NCI-H128 (cell line): ENCODE data around the gene FAM53A.
A peak's percentile ranks its signal among the peaks of the same experiment; 100 is the strongest.
"Not testable (repeated sequence)": the region's sequence is repeated elsewhere in the genome, so short reads cannot be mapped to it uniquely, and the experiment has no call there.

Experiments
- DNase-seq: peaks from one replicate; lab custom pipeline; 2025; ENCODE audit not compliant: unreplicated experiment; lab: John Stamatoyannopoulos, UW

Gene FAM53A

GRCh38 chr4:1717129-1718094 is 33.3 kb upstream of the FAM53A start:
- DNase-seq, result no peak

- no peak for DNase-seq
Measured at GRCh38 chr4:1716065-1716945, 32.2 kb upstream of the FAM53A start.

GRCh38 chr4:1715002-1715758 is 31.1 kb upstream of the FAM53A start:
- no peak for DNase-seq

- no peak for DNase-seq
Measured at GRCh38 chr4:1714303-1715001, 30.3 kb upstream of the FAM53A start.

GRCh38 chr4:1713003-1713851 is 29.1 kb upstream of the FAM53A start:
- no peak for DNase-seq

GRCh38 chr4:1712216-1713002 is 28.3 kb upstream of the FAM53A start, which contains the start of gene SLBP:
SLBP (minus strand) TSS chr4:1712319; CDS start chr4:1712188, 131 bp downstream.
- DNase-seq, result peak; percentile 76

GRCh38 chr4:1711571-1712215 is 27.6 kb upstream of the FAM53A start:
- no peak for DNase-seq

- DNase-seq, result no peak
Measured at GRCh38 chr4:1711055-1711570, 27.0 kb upstream of the FAM53A start.

GRCh38 chr4:1708581-1708980 is 24.5 kb upstream of the FAM53A start:
- no peak for DNase-seq

GRCh38 chr4:1706358-1706757 is 22.2 kb upstream of the FAM53A start:
- DNase-seq, result no peak

- DNase-seq, result no peak
Measured at GRCh38 chr4:1705732-1706131, 21.6 kb upstream of the FAM53A start.

GRCh38 chr4:1703867-1704266 is 19.8 kb upstream of the FAM53A start:
- DNase-seq, result no peak

GRCh38 chr4:1701671-1702070 is 17.6 kb upstream of the FAM53A start:
- DNase-seq, result not testable (repeated sequence)

- no peak for DNase-seq
Measured at GRCh38 chr4:1695913-1696312, 11.8 kb upstream of the FAM53A start.

GRCh38 chr4:1693131-1693896 is 9.2 kb upstream of the FAM53A start:
- peak; percentile 19 for DNase-seq

- DNase-seq, result no peak
Measured at GRCh38 chr4:1691737-1692373, 7.7 kb upstream of the FAM53A start.

GRCh38 chr4:1690698-1691097 is 6.6 kb upstream of the FAM53A start:
- DNase-seq, result no peak
